PFSK-1 (cell line): ENCODE measurements around the gene SNAP25.

ENCODE experiments used
- FOXP2 ChIP-seq: optimal IDR thresholded peaks from 2 replicates; pipeline ENCODE3; 2011; ENCODE audit warnings: borderline replicate concordance, control low read depth, inconsistent platforms; ENCODE audit not compliant: insufficient read depth; ENCODE audit errors: extremely low read length, extremely low read depth
- POLR2AphosphoS5 ChIP-seq: IDR thresholded peaks from 2 replicates; pipeline ENCODE4 v1.6.1; 2012; ENCODE audit warnings: low read depth, mild to moderate bottlenecking, control low read depth, low read length, moderate library complexity
- REST ChIP-seq, 2 experiments: IDR thresholded peaks; 2 replicates each; pipeline versions ENCODE4 v1.6.1 to v1.8.0; 2011 to 2012; ENCODE audit warnings: low read depth in 2 of 2, low read length in 2 of 2, control low read depth in 1 of 2, inconsistent platforms in 1 of 2, mild to moderate bottlenecking in 1 of 2, moderate library complexity in 1 of 2; ENCODE audit not compliant: insufficient read depth in 1 of 2
- SIN3A ChIP-seq: IDR thresholded peaks from 2 replicates; pipeline ENCODE4 v1.6.1; 2012; ENCODE audit warnings: mild to moderate bottlenecking, low read length, moderate library complexity, borderline replicate concordance; ENCODE audit not compliant: insufficient read depth
- TAF1 ChIP-seq: IDR thresholded peaks from 2 replicates; pipeline ENCODE4 v1.6.1; 2012; ENCODE audit warnings: low read length, control low read depth, borderline replicate concordance; ENCODE audit not compliant: insufficient read depth

- TF ChIP-seq POLR2AphosphoS5 = no peak
- no peak for TF ChIP-seq TAF1
- no peak for TF ChIP-seq REST (IDR thresholded peaks at IDR 0.05; ENCODE audit: insufficient read depth in 1 of 2, low read depth in 2 of 2, low read length in 2 of 2)
- TF ChIP-seq SIN3A = no peak
- no peak for TF ChIP-seq FOXP2
These were observed 9.5 kb upstream of the SNAP25 start for GRCh38 chr20:10209091-10209490.
